ENCODE data around the gene MESP1.

GRCh38 chr15:89770041-89770440 lies 19.0 kb upstream of the MESP1 start:
- TF ChIP-seq POLR2A (IDR thresholded peaks at IDR 0.05), result no peak
- no peak for TF ChIP-seq CTCF (IDR thresholded peaks at IDR 0.05)
